Vagina (tissue), 2 donors: ENCODE results near the gene CDC7. TPM values are rescaled to one million over a fixed set of nuclear protein-coding genes. Genes with fewer than 3 reads are reported as not detected.

Source experiments
- DNase-seq, 2 donors: peaks; one replicate each; pipeline ENCODE4 v3.0.0-alpha.2; 2017; ENCODE audit errors: extremely low spot score in 2 of 2
- H3K27ac ChIP-seq: fragments of 200-600 bp; sonication (generic); one replicate; pipeline ENCODE4 v1.5.1; 2019
- H3K27me3 ChIP-seq: fragments of 200-600 bp; sonication (generic); one replicate; pipeline ENCODE4 v1.5.1; 2019
- H3K36me3 ChIP-seq, 2 donors: fragments of 200-600 bp; sonication (generic); one replicate each; pipeline ENCODE4 v1.5.1; 2017 to 2019
- H3K4me1 ChIP-seq: fragments of 200-600 bp; sonication (generic); one replicate; pipeline ENCODE4 v1.5.1; 2019
- H3K4me3 ChIP-seq, 2 donors: fragments of 200-600 bp; sonication (generic); 1 replicate in 1 of 2; 2 replicates in 1 of 2; pipeline ENCODE4 v1.5.1; 2016 to 2019
- H3K9me3 ChIP-seq: fragments of 200-600 bp; sonication (generic); one replicate; pipeline ENCODE4 v1.5.1; 2019
- CTCF ChIP-seq, 3 experiments: fragments of 450-650 bp in 2 of 3; fragments of 200-600 bp in 1 of 3; sonication (generic) in 1 of 3; IDR thresholded peaks; one replicate each; pipeline ENCODE4 v1.5.1; 2017 to 2019; ENCODE audit warnings: antibody characterized with exemption in 3 of 3, mild to moderate bottlenecking in 2 of 3, moderate library complexity in 2 of 3
- POLR2A ChIP-seq, 2 donors: fragments of 450-650 bp; IDR thresholded peaks; one replicate each; pipeline ENCODE4 v1.6.1; 2017; ENCODE audit warnings: antibody characterized with exemption in 2 of 2, mild to moderate bottlenecking in 2 of 2, moderate library complexity in 2 of 2
- POLR2AphosphoS5 ChIP-seq, 2 donors: sonication (generic); formaldehyde crosslinking; IDR thresholded peaks; one replicate each; pipeline ENCODE4 v1.9.0; 2017; ENCODE audit warnings: antibody characterized with exemption in 2 of 2, mild to moderate bottlenecking in 2 of 2, low read depth in 1 of 2; ENCODE audit not compliant: insufficient read depth in 1 of 2
- intact Hi-C: fragments of 100-400 bp; cut with DNase I; formaldehyde crosslinking; loops from one replicate; pipeline ENCODE4 v1.15.1; 2023
- total RNA-seq: library from RNA; depleted of rRNA; stranded (reverse); fragments of >200 nt; gene quantifications from one replicate; pipeline ENCODE4 v1.2.3, GENCODE V29; 2016

The CDC7 gene
- total RNA-seq, 1 donor from 2014 or later, result 3.4 TPM

DNA sequence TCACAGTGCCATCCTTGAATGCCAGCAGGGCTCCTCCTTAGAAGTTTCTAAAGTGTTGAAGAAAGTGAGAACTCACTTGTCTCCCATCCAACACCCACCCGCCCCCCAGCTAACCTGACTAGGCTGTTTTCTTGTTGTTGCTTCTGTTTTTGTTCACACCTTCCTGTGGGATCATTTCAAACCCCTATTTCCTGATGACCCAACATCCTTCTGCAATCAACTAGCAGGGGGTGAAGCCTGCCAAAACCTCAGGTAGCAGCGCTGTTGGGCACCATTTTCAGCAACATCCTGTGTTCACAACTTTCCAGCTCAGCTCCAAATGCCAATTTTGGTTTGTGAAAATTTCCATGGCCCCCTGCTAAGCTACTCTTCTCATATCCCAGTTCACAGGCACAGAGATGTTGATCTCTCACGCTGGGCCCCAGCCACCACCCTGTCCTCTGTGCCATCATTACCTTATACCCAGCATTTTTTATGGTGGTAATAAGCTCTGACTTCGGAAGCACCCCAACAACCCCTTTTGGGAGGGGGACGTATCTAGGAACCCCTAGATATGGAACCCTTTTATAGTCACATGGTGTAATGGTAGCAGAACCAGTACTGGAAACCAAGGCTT is 41.4 kb downstream of the CDC7 start:
- Histone ChIP-seq H3K4me3 (no peak overlapping the region), H3K36me3 (no peaks in the 10 kb centered on the region), H3K27ac (no peak overlapping the region), H3K27me3 (no peaks in the 10 kb centered on the region), H3K4me1 (peaks cover 2% of the 10 kb centered on the region), H3K9me3 (no peaks in the 10 kb centered on the region)
- intact Hi-C loops, result no loop called here
- DNase-seq, result no peak
- TF ChIP-seq POLR2AphosphoS5 (IDR thresholded peaks at IDR 0.05; ENCODE audit: insufficient read depth in 1 of 2, low read depth in 1 of 2) (no peak), POLR2A (IDR thresholded peaks at IDR 0.05) (no peak), CTCF (IDR thresholded peaks at IDR 0.05) (no peak)

- H3K4me1 ChIP-seq, result no peaks in the 10 kb centered on the region
- TF ChIP-seq CTCF (IDR thresholded peaks at IDR 0.05), result no peak
- no peak for TF ChIP-seq POLR2AphosphoS5 (IDR thresholded peaks at IDR 0.05; ENCODE audit: insufficient read depth in 1 of 2, low read depth in 1 of 2)
- TF ChIP-seq POLR2A (IDR thresholded peaks at IDR 0.05), result no peak
- no peak overlapping the region for H3K27ac ChIP-seq
- no peak for DNase-seq
- intact Hi-C loops, result no loop called here
- no peaks in the 10 kb centered on the region for H3K9me3 ChIP-seq
- no peaks in the 10 kb centered on the region for H3K36me3 ChIP-seq
- no peaks in the 10 kb centered on the region for H3K27me3 ChIP-seq
- no peak overlapping the region for H3K4me3 ChIP-seq
Measured at GRCh38 chr1:91545506-91546300, 45.1 kb downstream of the CDC7 start.

- intact Hi-C loops, result no loop called here
- TF ChIP-seq POLR2AphosphoS5 (IDR thresholded peaks at IDR 0.05; ENCODE audit: insufficient read depth in 1 of 2, low read depth in 1 of 2) (no peak), POLR2A (IDR thresholded peaks at IDR 0.05) (no peak), CTCF (IDR thresholded peaks at IDR 0.05) (no peak)
- Histone ChIP-seq H3K4me1 (no peaks in the 10 kb centered on the region), H3K4me3 (no peak overlapping the region), H3K36me3 (no peaks in the 10 kb centered on the region), H3K27ac (no peak overlapping the region), H3K27me3 (no peaks in the 10 kb centered on the region), H3K9me3 (no peaks in the 10 kb centered on the region)
- DNase-seq, result no peak
Measured at GRCh38 chr1:91546301-91546581, 45.6 kb downstream of the CDC7 start.

DNA sequence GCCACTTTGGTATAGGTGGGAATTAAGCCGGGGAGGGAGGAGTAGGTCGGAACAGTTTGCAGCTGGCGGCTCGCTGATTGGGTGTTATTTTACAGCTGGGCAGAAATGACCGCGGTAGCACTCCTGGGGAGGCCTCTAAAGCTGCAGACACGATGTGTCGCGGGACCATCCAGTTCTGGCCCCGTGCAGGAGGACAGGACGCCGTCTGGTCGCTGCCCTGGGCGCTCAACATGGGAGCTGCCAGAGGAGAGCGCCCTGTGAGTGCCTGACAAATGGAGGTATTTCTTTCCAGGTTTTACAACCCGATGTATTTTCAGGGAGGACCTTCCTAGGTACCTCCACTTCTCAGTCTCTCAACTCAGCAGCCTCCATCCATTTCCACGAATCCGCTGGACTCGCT is 46.2 kb downstream of the CDC7 start:
- no peak for DNase-seq
- Histone ChIP-seq H3K9me3 (no peaks in the 10 kb centered on the region), H3K36me3 (no peaks in the 10 kb centered on the region), H3K27me3 (no peaks in the 10 kb centered on the region), H3K4me3 (no peak overlapping the region), H3K27ac (no peak overlapping the region), H3K4me1 (no peaks in the 10 kb centered on the region)
- no peak for TF ChIP-seq POLR2A (IDR thresholded peaks at IDR 0.05)
- intact Hi-C loops, result no loop called here

DNA sequence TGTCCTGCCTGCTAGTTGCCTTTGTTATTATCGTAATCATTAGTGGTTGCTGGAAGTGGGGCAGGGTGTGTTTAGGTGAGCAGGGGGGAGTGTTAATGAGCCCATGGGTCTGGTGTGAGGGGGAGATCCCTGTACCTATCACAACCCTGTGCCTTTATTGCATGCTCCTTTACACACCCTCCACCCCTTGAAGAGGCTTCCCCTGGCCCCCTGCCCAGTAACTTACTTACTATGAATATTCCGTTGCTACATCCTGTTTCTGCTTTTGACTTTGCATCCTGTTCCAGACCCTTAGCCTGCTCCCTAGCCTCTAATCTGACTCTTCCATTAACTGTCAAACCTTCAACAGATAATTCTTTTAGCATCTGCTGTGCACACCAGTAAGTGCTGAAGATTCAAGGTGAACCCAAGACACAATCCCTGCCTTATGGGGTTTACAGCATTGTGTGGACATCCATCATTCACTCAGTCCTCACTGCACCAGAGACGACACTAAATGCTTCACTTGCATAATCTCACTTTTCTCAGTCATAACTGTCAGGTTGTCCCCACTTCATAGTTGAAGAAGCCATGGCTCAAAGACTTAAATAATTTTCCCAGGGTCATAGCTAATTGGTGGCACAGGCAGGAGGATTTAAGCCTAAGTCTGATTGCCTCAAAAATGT is 47.9 kb downstream of the CDC7 start:
- intact Hi-C loops, result no loop called here
- no peak for DNase-seq
- TF ChIP-seq POLR2AphosphoS5 (IDR thresholded peaks at IDR 0.05; ENCODE audit: insufficient read depth in 1 of 2, low read depth in 1 of 2) (no peak), POLR2A (IDR thresholded peaks at IDR 0.05) (no peak), CTCF (IDR thresholded peaks at IDR 0.05) (no peak)
- no peak overlapping the region for H3K4me3 ChIP-seq
- H3K36me3 ChIP-seq, result no peaks in the 10 kb centered on the region
- no peaks in the 10 kb centered on the region for H3K9me3 ChIP-seq
- peaks cover 12% of the 10 kb centered on the region for H3K4me1 ChIP-seq
- no peak overlapping the region for H3K27ac ChIP-seq
- no peaks in the 10 kb centered on the region for H3K27me3 ChIP-seq
